Adrenal gland (tissue), 5 donors: ENCODE measurements around the gene TRPM8.

Experiments used
- CTCF ChIP-seq, 6 experiments: fragments of 450-650 bp in 4 of 6; fragments of 200-600 bp in 2 of 6; sonication (generic) in 1 of 6; IDR thresholded peaks; 1 replicate in 5 of 6; 2 replicates in 1 of 6; pipeline versions ENCODE4 v1.5.1 to v1.8.0; 2016 to 2021; ENCODE audit warnings: antibody characterized with exemption in 6 of 6, mild to moderate bottlenecking in 2 of 6, moderate library complexity in 1 of 6
- POLR2A ChIP-seq, 2 donors: fragments of 450-650 bp; IDR thresholded peaks; one replicate each; pipeline ENCODE4 v1.6.1; 2017; ENCODE audit warnings: antibody characterized with exemption in 2 of 2, mild to moderate bottlenecking in 2 of 2, moderate library complexity in 1 of 2
- donor health status: DM: no; HTN: no; CAD: no.

DNA sequence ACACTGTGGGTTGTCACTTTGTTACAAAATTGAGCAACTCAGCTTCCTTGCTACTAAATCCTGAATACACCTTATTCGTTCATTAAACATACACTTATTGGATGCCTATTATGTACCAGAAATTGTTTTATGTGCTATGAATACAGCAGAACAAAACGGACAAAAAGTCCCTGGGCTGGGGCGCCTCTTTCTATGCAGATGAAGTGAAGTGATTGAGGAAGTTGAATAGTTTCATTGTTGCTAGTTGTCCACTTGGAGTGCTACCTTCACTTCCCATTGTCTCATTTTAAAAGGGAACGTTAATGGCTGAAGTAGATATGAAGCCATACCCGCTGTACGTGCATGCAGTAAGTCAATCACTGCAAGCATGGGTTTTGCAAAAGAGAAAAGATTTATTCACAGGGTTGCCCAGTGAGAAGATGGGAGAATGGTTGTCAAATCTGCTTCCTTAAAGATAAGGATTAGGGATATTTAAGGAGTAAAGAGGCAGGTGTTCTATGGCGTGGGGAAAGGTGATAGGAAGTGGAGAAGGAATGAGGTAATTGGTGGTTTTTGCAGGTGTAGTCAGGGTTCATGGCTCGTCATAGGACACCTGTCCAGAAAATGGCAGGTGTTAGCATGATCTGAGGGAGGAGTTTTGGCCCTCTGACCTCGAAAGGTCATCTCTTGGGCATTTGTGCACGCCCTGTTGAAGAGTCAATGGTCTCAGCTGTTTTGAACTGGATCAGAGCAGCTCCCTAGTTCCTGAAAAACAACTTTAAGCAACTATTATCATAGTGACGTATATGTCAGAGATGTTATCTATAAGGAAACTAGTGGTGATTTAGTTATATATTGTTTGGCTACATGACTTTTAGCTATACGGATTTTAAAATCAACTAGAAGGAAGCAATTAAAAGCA is 23.5 kb downstream of the TRPM8 start:
- TF ChIP-seq CTCF (IDR thresholded peaks at IDR 0.05) (no peak), POLR2A (IDR thresholded peaks at IDR 0.05) (no peak)
